WERI-Rb-1 (cell line): Measurements from ENCODE around the gene TMEM164.

Source experiments
- DNase-seq: peaks from one replicate; pipeline ENCODE4 v3.0.0-alpha.2; 2020
- H3K27ac ChIP-seq: fragments of 250-450 bp; sonication (Bioruptor Pico); 2 replicates; pipeline ENCODE4 v1.5.1; 2020; ENCODE audit warnings: mild to moderate bottlenecking, moderate library complexity
- H3K27me3 ChIP-seq: fragments of 250-450 bp; sonication (Bioruptor Pico); 2 replicates; pipeline ENCODE4 v1.5.1; 2021; ENCODE audit warnings: mild to moderate bottlenecking, low read depth, moderate library complexity; ENCODE audit not compliant: insufficient read depth, severe bottlenecking
- H3K36me3 ChIP-seq: fragments of 250-450 bp; sonication (Bioruptor Pico); 2 replicates; pipeline ENCODE4 v1.5.1; 2020; ENCODE audit warnings: mild to moderate bottlenecking, moderate library complexity
- H3K4me3 ChIP-seq: 2 replicates; pipeline ENCODE4 v1.5.1; 2011; ENCODE audit warnings: low read depth, mild to moderate bottlenecking, control low read depth, low read length
- H3K9me3 ChIP-seq: fragments of 250-450 bp; sonication (Bioruptor Pico); 2 replicates; pipeline ENCODE4 v1.5.1; 2021; ENCODE audit warnings: mild to moderate bottlenecking, moderate library complexity; ENCODE audit not compliant: severe bottlenecking
- CTCF ChIP-seq: IDR thresholded peaks from 2 replicates; pipeline ENCODE4 v1.5.1; 2011; ENCODE audit warnings: low read depth, mild to moderate bottlenecking, control low read depth, inconsistent platforms, low read length

Gene TMEM164

GRCh38 chrX:110086916-110087484 is 84.1 kb downstream of the TMEM164 start:
- Histone ChIP-seq H3K9me3 (no peaks in the 10 kb centered on the region), H3K4me3 (no peak overlapping the region), H3K27me3 (no peaks in the 10 kb centered on the region), H3K36me3 (no peaks in the 10 kb centered on the region), H3K27ac (no peak overlapping the region)
- TF ChIP-seq CTCF, result no peak
- no peak for DNase-seq

- no peaks in the 10 kb centered on the region for H3K36me3 ChIP-seq
- no peak for TF ChIP-seq CTCF
- no peak for DNase-seq
- no peak overlapping the region for H3K4me3 ChIP-seq
- H3K27ac ChIP-seq, result no peak overlapping the region
- no peaks in the 10 kb centered on the region for H3K9me3 ChIP-seq
- H3K27me3 ChIP-seq, result no peaks in the 10 kb centered on the region
Measured at GRCh38 chrX:110087485-110088356, 84.8 kb downstream of the TMEM164 start.

GRCh38 chrX:110089656-110090403 is 86.9 kb downstream of the TMEM164 start:
- Histone ChIP-seq H3K4me3 (no peak overlapping the region), H3K27me3 (no peaks in the 10 kb centered on the region), H3K27ac (no peak overlapping the region), H3K9me3 (no peaks in the 10 kb centered on the region), H3K36me3 (no peaks in the 10 kb centered on the region)
- no peak for TF ChIP-seq CTCF
- no peak for DNase-seq

- no peaks in the 10 kb centered on the region for H3K9me3 ChIP-seq
- H3K27ac ChIP-seq, result no peak overlapping the region
- no peaks in the 10 kb centered on the region for H3K27me3 ChIP-seq
- H3K4me3 ChIP-seq, result no peak overlapping the region
- no peaks in the 10 kb centered on the region; the same call in 1 of the 2 replicates for H3K36me3 ChIP-seq
- DNase-seq, result no peak
- TF ChIP-seq CTCF, result no peak
Measured at GRCh38 chrX:110097920-110098319, 95.0 kb downstream of the TMEM164 start.

- no peak for DNase-seq
- H3K36me3 ChIP-seq, result no peaks in the 10 kb centered on the region; the same call in 1 of the 2 replicates
- H3K27me3 ChIP-seq, result no peaks in the 10 kb centered on the region
- TF ChIP-seq CTCF, result no peak
- no peak overlapping the region for H3K4me3 ChIP-seq
- no peaks in the 10 kb centered on the region for H3K9me3 ChIP-seq
- H3K27ac ChIP-seq, result no peak overlapping the region
Measured at GRCh38 chrX:110103344-110103743, 100.4 kb downstream of the TMEM164 start.
